Activated CD4-positive, alpha-beta memory T cell treated with anti-CD3 and anti-CD28 coated beads for 36 hours (primary cell): ENCODE measurements around the gene ZBTB20. TPM values are rescaled to one million over a fixed set of nuclear protein-coding genes. Genes with fewer than 3 reads are reported as not detected.

ENCODE experiments used
- CTCF ChIA-PET: fragments of 350-600 bp; sonication (Branson Sonifier 250); formaldehyde crosslinking; loops from one replicate; lab custom pipeline; 2021; ENCODE audit warnings: antibody characterized with exemption, inconsistent platforms; lab: Charles Lee
- POLR2A ChIA-PET: fragments of 350-600 bp; sonication (Branson Sonifier 250); formaldehyde crosslinking; loops from one replicate; lab custom pipeline; 2021; ENCODE audit warnings: antibody characterized with exemption; lab: Charles Lee
- DNase-seq: peaks from one replicate; pipeline ENCODE4 v3.0.0-alpha.2; 2020
- H3K27ac Mint-ChIP-seq: one replicate; pipeline ENCODE4 v1.8.0; 2021; ENCODE audit warnings: mixed read lengths
- H3K27me3 Mint-ChIP-seq: one replicate; pipeline ENCODE4 v1.8.0; 2021; ENCODE audit warnings: mixed read lengths
- H3K36me3 Mint-ChIP-seq: one replicate; pipeline ENCODE4 v1.8.0; 2021; ENCODE audit warnings: mixed read lengths
- H3K4me1 Mint-ChIP-seq: one replicate; pipeline ENCODE4 v1.8.0; 2021; ENCODE audit warnings: low read depth, mixed read lengths
- H3K4me3 Mint-ChIP-seq: one replicate; pipeline ENCODE4 v1.8.0; 2021; ENCODE audit warnings: mild to moderate bottlenecking, mixed read lengths
- H3K9me3 Mint-ChIP-seq: one replicate; pipeline ENCODE4 v1.8.0; 2021; ENCODE audit warnings: mixed read lengths
- intact Hi-C: fragments of 100-400 bp; cut with micrococcal nuclease; formaldehyde crosslinking; loops from one replicate; pipeline ENCODE4 v1.15.1; 2023
- total RNA-seq, 2 experiments: library from RNA; stranded (reverse); gene quantifications; one replicate each; pipeline ENCODE4 v1.2.3, GENCODE V29; 2021

ZBTB20 gene
- total RNA-seq, 2 experiments from 2014 or later = 4.4 to 5.4 TPM

DNA sequence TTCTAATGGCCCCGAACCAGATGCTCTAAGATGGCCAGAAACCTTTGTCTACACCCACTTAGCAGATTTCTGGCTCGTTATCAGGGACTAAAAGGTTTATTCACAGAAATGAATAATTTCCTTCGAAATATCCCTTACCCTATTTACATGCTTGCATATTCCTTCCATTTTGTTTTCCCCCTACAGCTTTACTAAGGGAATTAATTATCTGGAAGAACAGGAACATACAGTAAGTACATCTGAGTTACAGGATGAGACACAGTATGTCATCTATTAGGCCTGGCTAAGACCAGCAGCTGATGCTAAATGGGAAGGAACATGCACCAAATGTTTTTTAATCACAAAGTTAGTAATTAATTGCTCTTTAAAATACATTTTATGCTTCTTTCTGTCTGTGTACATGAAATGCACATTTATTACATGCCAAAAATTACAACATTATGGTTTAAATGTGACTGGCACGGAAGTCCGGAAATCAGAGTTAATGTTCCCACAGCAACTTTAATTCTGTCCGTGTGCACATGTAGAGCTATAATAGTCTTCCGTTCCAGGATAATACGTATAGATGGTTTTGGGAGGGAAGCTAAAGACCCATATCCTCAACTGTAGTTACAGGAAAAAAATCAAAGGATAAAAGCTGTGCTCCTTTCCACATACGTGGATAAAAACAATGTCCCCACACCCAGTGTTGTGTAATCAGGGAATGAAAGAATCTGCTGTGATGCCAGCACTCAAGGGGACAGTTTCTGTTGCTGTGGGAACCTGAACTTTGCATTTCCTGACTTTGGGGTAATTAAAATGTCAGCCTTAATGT is 771.3 kb downstream of the ZBTB20 start:
- no peak for DNase-seq
- H3K36me3 Mint-ChIP-seq = peaks cover 3% of the 10 kb centered on the region
- no peak overlapping the region for H3K4me3 Mint-ChIP-seq
- no peaks in the 10 kb centered on the region for H3K9me3 Mint-ChIP-seq
- no peaks in the 10 kb centered on the region for H3K27me3 Mint-ChIP-seq
- H3K4me1 Mint-ChIP-seq = no peaks in the 10 kb centered on the region
- no peak overlapping the region for H3K27ac Mint-ChIP-seq
- POLR2A ChIA-PET = no interaction called here
- CTCF ChIA-PET = no interaction called here
- intact Hi-C loops = no loop called here

- intact Hi-C loops = no loop called here
- H3K27me3 Mint-ChIP-seq = no peaks in the 10 kb centered on the region
- POLR2A ChIA-PET = no interaction called here
- H3K27ac Mint-ChIP-seq = no peak overlapping the region
- no peak for DNase-seq
- H3K36me3 Mint-ChIP-seq = peaks cover 3% of the 10 kb centered on the region
- no peaks in the 10 kb centered on the region for H3K9me3 Mint-ChIP-seq
- CTCF ChIA-PET = interaction anchor here (1.0 to 1.7 kb wide), 2 partner anchors 12 to 83 kb away, joined by 3 to 4 read pairs; no protein-coding TSS in a partner anchor
- no peak overlapping the region for H3K4me3 Mint-ChIP-seq
- no peaks in the 10 kb centered on the region for H3K4me1 Mint-ChIP-seq
Measured at GRCh38 chr3:114374433-114374990, 772.6 kb downstream of the ZBTB20 start.

DNA sequence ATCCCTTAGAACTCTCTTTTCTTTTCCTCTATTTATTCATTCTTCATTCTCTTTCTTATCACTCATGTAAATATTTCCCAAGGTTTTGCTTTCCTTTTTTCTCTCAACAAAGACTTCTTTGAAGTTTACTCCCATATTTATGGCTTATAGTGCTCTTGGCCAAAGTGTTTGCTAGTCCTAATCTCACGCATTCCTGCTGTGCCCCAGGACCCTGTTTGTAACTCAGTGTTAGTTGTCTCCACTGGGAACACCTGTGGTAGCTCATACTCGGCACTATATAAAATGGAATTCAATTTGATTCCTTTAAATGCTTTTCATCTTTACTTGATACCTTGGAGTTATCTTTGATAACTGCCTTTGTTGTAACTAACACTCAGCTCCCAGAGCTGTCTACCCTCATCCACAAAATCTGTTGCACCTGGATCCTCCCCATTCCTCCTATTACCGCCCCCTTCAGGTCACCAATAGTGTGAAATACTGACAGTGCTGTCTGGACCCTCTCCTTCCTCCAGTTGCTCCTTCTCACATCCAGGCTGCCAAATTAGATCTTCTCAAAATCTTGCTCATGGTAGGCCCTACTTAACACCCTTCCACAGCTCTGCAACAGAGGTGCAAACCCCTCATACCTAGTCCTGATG is 776.4 kb downstream of the ZBTB20 start:
- no peak overlapping the region for H3K27ac Mint-ChIP-seq
- H3K36me3 Mint-ChIP-seq = no peaks in the 10 kb centered on the region
- intact Hi-C loops = no loop called here
- no peak overlapping the region for H3K4me3 Mint-ChIP-seq
- ChIA-PET POLR2A (no interaction called here), CTCF (interaction anchor here (0.5 to 1.1 kb wide), 5 partner anchors 9 to 216 kb away, joined by 3 to 6 read pairs (median 3); no protein-coding TSS in a partner anchor)
- no peaks in the 10 kb centered on the region for H3K27me3 Mint-ChIP-seq
- DNase-seq = no peak
- H3K4me1 Mint-ChIP-seq = no peaks in the 10 kb centered on the region
- no peaks in the 10 kb centered on the region for H3K9me3 Mint-ChIP-seq

DNA sequence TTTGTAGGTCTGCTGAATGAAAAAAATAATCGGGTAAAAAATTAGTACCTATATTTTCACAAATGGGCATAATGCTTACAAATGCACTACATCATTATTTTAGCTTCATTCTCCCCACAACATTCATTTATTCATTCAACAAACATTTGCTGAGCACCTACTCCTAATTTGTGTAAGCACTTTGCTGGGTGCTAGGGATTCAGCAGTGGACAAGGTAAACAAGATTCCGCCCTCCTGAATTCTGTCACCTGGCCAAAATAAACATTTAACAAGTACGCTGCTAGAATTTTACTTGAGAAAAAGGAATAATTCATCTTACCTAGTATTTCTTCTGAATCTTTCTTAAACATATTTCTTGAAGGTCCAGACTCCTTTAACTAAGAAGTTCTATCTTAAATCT is 781.2 kb downstream of the ZBTB20 start:
- H3K4me3 Mint-ChIP-seq = no peak overlapping the region
- intact Hi-C loops = no loop called here
- H3K4me1 Mint-ChIP-seq = peaks cover 17% of the 10 kb centered on the region
- H3K27me3 Mint-ChIP-seq = no peaks in the 10 kb centered on the region
- ChIA-PET POLR2A (no interaction called here), CTCF (interaction anchor here (1.0 to 2.8 kb wide), 2 partner anchors 53 to 75 kb away, joined by 3 to 16 read pairs; no protein-coding TSS in a partner anchor)
- H3K27ac Mint-ChIP-seq = no peak overlapping the region
- no peak for DNase-seq
- H3K36me3 Mint-ChIP-seq = no peaks in the 10 kb centered on the region
- no peaks in the 10 kb centered on the region for H3K9me3 Mint-ChIP-seq

GRCh38 chr3:114364806-114365654 is 782.1 kb downstream of the ZBTB20 start:
- intact Hi-C loops = loop anchor here (5.0 kb wide), 1 partner anchor 213 kb away; no protein-coding TSS in a partner anchor
- CTCF ChIA-PET = interaction anchor here (1.0 to 2.8 kb wide), 8 partner anchors 8 to 74 kb away, joined by 3 to 17 read pairs (median 5); no protein-coding TSS in a partner anchor
- Mint-ChIP-seq H3K27me3 (no peaks in the 10 kb centered on the region), H3K27ac (no peak overlapping the region), H3K9me3 (no peaks in the 10 kb centered on the region), H3K4me3 (no peak overlapping the region), H3K36me3 (no peaks in the 10 kb centered on the region), H3K4me1 (peaks cover 17% of the 10 kb centered on the region)
- no peak for DNase-seq
- POLR2A ChIA-PET = no interaction called here

- intact Hi-C loops = loop anchor here (1.0 to 5.0 kb wide), 3 partner anchors 55 to 211 kb away; no protein-coding TSS in a partner anchor
Measured at GRCh38 chr3:114363554-114364202, 783.4 kb downstream of the ZBTB20 start.

DNA sequence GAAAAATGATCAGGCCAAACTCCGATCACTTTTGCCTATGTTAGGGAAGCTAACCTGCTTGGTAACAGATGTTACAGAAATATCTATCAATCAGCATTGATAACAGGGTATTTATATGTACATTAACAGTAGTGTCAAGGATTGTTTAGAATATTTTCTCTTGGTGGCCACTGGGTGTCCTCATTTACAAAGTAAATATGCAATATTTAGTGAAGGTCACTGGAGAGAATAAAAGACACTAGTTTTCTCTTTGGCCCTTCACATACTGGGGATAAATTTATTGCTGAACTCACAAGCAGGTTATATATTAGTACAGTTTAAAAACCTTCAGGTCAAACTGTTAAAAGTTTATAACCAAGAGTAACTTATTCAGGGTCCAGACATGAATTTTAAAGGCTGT is 784.3 kb downstream of the ZBTB20 start:
- CTCF ChIA-PET = interaction anchor here (1.0 to 1.9 kb wide), 6 partner anchors 12 to 207 kb away, joined by 3 to 7 read pairs (median 4); partner anchors contain the start of gene TIGIT
- no peak overlapping the region for H3K27ac Mint-ChIP-seq
- no peak for DNase-seq

More at GRCh38 chr3:114363554-114364202, 783.4 kb downstream of the ZBTB20 start:
- H3K9me3 Mint-ChIP-seq = no peaks in the 10 kb centered on the region
- peaks cover 17% of the 10 kb centered on the region for H3K4me1 Mint-ChIP-seq
- no peak for DNase-seq
- H3K4me3 Mint-ChIP-seq = no peak overlapping the region
- H3K36me3 Mint-ChIP-seq = no peaks in the 10 kb centered on the region
- no peak overlapping the region for H3K27ac Mint-ChIP-seq
- H3K27me3 Mint-ChIP-seq = no peaks in the 10 kb centered on the region
- CTCF ChIA-PET = interaction anchor here (0.7 to 2.8 kb wide), 11 partner anchors 9 to 398 kb away, joined by 3 to 17 read pairs (median 4); no protein-coding TSS in a partner anchor
- POLR2A ChIA-PET = no interaction called here

GRCh38 chr3:114361391-114361790 is 785.7 kb downstream of the ZBTB20 start:
- no peak for DNase-seq
- no peaks in the 10 kb centered on the region for H3K36me3 Mint-ChIP-seq
- no peak overlapping the region for H3K4me3 Mint-ChIP-seq
- peaks cover 17% of the 10 kb centered on the region for H3K4me1 Mint-ChIP-seq
- CTCF ChIA-PET = interaction anchor here (1.5 kb wide), 1 partner anchor 9 kb away, joined by 3 read pairs; no protein-coding TSS in a partner anchor
- POLR2A ChIA-PET = no interaction called here
- H3K9me3 Mint-ChIP-seq = no peaks in the 10 kb centered on the region
- H3K27ac Mint-ChIP-seq = peak overlapping the region; percentile 3
- H3K27me3 Mint-ChIP-seq = no peaks in the 10 kb centered on the region
- intact Hi-C loops = loop anchor here (2.0 to 5.0 kb wide), 2 partner anchors 29 to 209 kb away; no protein-coding TSS in a partner anchor

More for the DNA sequence above, 784.3 kb downstream of the ZBTB20 start:
- intact Hi-C loops = loop anchor here (1.0 to 5.0 kb wide), 3 partner anchors 55 to 211 kb away; no protein-coding TSS in a partner anchor
- Mint-ChIP-seq H3K36me3 (no peaks in the 10 kb centered on the region), H3K4me1 (peaks cover 17% of the 10 kb centered on the region), H3K27me3 (no peaks in the 10 kb centered on the region), H3K4me3 (no peak overlapping the region), H3K9me3 (no peaks in the 10 kb centered on the region)
- POLR2A ChIA-PET = no interaction called here

- no peak overlapping the region for H3K4me3 Mint-ChIP-seq
- no peaks in the 10 kb centered on the region for H3K27me3 Mint-ChIP-seq
- ChIA-PET CTCF (interaction anchor here (0.6 to 1.0 kb wide), 3 partner anchors 66 to 201 kb away, joined by 3 to 5 read pairs (median 3); no protein-coding TSS in a partner anchor), POLR2A (no interaction called here)
- no peak for DNase-seq
- no peak overlapping the region for H3K27ac Mint-ChIP-seq
- intact Hi-C loops = no loop called here
- peaks cover 5% of the 10 kb centered on the region for H3K4me1 Mint-ChIP-seq
- H3K9me3 Mint-ChIP-seq = no peaks in the 10 kb centered on the region
- no peaks in the 10 kb centered on the region for H3K36me3 Mint-ChIP-seq
Measured at GRCh38 chr3:114356525-114356924, 790.6 kb downstream of the ZBTB20 start.

GRCh38 chr3:114356066-114356465 is 791.0 kb downstream of the ZBTB20 start:
- intact Hi-C loops = no loop called here
- no peak overlapping the region for H3K4me3 Mint-ChIP-seq
- POLR2A ChIA-PET = no interaction called here
- H3K4me1 Mint-ChIP-seq = peaks cover under 1% of the 10 kb centered on the region
- no peaks in the 10 kb centered on the region for H3K27me3 Mint-ChIP-seq
- CTCF ChIA-PET = interaction anchor here (0.6 to 0.7 kb wide), 3 partner anchors 65 to 1581 kb away, joined by 3 read pairs; no protein-coding TSS in a partner anchor
- H3K9me3 Mint-ChIP-seq = no peaks in the 10 kb centered on the region
- DNase-seq = no peak
- no peaks in the 10 kb centered on the region for H3K36me3 Mint-ChIP-seq
- no peak overlapping the region for H3K27ac Mint-ChIP-seq
